HUDEP-2 (cell line): Measurements from ENCODE around the gene FNIP1.
"Not testable (repeated sequence)": the region's sequence is repeated elsewhere in the genome, so short reads cannot be mapped to it uniquely, and the experiment has no call there.

ENCODE experiments used
- DNase-seq, 76 experiments: peaks; one replicate each; lab custom pipeline; 2025; ENCODE audit not compliant: unreplicated experiment in 76 of 76; lab: John Stamatoyannopoulos, UW

Gene FNIP1

DNA sequence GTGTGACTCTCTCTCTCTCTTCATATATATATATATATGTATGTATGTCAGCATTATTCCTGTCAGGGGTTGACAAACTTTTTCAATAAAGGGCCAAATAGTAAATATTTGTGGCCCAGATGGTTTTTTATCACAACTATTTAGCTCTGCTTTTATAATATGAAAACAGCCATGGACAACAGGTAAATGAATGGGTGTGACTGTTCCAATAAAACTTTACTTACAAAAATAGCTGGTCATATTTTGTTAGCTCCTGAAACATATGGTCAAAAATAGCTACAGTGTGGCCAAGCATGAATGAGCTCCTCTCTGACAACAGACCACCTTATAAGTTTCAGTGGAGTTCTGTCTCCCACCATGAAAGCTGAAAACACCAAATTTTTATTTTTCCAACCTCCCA, 183.4 kb downstream of the FNIP1 start:
- DNase-seq: no peak

DNA sequence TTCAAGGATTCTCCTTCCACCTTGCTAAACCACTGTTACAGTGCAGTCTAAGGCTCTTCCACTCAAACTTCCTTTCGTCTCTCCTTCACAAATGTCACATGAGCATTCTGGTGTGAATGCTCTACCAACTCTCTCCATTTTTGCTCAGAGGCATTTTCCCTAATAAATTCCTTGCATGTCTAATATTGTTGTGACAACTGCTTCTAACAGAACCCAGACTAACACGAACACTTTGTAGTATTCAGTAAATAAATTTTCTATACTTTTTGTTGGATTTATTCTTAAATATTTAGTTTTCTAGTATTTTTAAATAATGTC, 185.8 kb downstream of the FNIP1 start:
- no peak for DNase-seq

DNA sequence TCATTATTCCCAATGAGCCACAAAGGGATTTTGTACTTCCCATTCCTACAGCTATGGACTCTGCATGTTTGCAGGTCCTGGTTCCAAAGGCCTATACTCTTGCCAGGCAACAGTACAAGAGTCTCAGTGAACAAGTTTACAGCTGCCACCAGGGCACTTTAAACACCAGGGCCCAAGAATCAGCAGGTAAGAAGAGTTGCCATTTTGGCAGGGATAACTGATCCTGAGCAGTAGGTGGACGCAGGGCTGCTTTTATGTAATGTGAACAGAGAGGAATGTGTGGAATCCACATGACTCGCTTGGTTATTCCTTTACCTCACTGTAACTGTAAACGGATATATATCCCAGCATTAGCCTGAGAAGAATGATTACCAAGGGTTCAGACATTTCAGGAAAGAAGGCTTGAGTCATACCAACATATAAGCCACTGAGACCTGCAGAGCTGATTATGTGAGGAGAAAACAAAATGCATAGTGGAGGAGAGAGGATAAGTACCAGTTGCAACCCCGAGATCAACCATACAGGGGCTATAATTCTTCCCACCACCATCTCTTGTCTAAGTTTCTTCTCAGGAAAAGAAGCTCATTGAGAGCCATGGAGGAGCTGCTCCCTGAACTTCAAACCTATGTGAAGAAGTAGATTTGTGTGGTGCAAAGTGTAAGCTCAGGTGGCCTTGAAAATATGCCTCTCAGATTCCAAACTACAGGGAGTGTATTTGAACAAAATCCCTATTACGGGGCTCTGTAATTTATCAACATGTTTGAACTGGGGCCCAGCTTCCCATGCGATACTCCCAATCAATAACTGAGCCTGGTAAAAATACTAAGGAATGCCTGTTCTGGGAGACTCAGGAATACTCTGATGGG, 186.4 kb downstream of the FNIP1 start:
- DNase-seq: no peak

DNA sequence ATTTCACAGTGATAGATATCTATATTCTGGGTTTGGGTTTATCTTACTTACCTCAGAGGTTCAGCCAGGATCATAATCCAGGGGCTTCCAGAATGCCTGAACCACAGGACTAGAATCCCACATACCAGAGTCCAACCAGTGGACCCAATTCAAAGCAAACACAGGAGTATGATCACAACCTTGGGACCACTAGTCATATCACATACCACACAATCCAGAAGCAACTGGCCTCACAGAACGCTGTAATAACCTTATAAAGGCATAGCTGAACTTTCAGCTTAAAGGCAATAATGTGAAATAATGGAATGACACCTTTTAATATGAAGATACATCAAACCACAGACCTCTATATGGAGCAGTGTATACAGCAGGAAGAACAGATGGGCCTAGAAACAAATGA, 187.0 kb downstream of the FNIP1 start:
- no peak for DNase-seq

DNA sequence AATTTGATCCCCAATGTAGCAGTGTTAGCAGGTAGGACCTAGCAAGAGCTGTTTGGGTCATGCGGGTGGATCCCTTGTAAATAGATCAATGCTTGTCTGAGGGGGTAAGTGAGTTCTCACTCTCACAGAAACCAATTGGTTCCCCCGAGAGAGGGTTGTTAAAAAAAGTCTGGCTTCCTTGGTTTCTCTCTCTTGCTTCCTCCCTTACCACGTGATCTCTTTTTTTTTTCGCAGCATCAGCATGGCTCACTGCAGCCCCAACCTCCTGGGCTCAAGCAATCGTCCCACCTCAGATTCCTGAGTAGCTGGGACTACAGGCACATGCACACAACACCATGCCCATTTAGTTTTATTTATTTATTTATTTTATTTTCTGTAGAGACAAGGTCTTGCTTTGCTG, 188.2 kb downstream of the FNIP1 start:
- no peak for DNase-seq

DNA sequence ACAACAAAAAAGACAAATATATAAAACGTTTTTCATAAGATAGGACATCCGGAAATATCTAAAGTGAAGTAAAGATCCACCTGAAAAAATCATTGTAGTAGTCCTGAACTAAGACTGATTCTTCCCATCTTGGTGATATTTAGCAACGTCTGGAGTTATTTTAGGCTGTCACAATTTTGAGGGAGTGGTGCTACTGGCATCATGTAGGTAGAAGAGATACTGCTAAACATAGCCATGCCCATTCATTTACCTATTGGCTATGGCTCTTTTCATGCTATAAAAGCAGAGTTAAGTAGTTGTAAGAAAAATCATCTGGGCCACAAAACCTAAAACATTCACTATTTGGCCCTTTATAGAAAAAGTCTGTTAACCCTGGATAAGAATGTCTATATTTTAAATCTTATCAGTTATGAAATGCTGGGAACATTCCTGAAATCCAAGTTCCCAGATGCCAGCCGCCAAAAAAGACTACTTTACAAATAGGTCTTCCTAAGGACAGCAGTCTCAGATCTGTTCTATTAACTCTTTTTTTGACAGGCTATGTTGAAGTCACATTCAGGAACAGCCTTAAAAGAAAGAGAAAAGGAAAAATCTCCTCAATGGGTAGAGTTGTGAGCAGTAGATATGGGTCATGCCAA, 188.8 kb downstream of the FNIP1 start:
- no peak for DNase-seq

DNA sequence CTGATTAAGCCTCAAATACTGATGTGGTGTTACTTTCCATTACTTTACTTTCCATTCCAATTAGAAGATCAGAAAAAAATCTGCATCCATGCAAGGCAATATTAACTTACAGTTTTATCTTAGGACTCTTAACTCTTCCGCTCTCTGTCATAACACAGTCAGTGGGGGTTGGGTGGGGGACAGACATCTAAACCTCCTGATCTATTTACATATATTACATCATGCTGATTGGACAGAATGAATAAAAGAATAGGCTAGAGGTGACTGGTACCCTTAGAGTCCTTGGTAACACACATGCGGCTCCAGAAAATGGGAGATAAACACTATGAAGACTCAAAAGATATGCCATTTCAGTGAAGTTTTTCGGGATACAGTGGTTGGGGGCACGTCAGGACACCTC, 189.4 kb downstream of the FNIP1 start:
- DNase-seq: no peak

DNA sequence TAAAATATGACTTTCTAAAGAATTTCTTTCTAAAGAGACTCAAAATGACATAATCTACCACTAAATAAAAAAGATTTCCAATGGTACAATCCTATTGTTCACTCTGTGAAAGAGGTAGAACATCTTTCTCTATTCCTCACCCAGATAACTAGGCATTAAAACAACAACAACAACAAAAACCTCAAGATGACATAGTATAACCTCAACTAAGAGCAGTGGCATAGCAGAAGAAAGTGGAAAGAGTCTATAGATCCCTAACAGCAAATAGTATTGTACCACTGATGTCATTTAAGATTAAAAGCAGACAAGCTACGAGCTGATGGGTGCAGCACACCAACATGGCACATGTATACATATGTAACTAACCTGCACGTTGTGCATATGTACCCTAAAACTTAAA, 191.7 kb downstream of the FNIP1 start:
- DNase-seq: no peak

DNA sequence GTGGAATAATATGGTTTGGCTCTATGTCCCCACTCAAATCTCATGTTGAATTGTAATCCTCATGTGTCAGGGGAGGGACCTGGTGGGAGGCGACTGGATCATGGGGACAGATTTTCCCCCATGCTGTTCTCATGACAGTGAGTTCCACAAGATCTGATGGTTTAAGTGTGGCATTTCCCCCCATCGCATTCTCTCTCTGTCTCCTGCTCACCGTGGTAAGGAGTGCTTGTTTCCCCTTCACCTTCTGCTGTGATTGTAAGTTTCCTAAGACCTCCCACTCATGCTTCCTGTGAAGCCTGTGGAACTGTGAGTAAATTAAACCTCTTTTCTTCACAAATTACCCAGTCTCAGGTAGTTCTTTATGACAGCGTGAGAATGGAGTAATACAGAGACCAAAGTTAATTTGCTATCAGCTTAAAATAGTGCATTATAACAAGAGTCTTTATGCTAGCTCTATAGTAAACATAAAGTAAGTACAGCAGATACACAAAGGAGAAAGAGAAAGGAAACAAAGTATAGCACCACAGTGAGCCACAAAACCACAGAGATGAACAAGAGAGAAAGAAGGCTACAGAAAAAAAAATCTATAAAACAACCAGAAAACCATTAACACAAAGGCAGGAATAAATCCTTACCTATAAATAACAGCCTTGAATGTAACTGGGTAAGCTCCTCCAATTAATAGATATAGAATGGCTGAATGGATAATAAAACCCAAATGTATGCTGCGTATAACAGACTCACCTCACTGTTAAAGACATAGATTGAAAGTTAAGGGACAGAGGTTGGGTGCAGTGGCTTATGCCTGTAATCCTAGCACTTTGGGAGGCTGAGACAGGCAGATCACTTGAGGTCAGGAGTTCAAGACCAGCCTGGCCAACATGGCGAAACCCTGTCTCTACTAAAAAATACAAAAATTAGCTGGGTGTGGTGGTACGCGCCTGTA, 201.5 kb downstream of the FNIP1 start:
- DNase-seq: no peak

DNA sequence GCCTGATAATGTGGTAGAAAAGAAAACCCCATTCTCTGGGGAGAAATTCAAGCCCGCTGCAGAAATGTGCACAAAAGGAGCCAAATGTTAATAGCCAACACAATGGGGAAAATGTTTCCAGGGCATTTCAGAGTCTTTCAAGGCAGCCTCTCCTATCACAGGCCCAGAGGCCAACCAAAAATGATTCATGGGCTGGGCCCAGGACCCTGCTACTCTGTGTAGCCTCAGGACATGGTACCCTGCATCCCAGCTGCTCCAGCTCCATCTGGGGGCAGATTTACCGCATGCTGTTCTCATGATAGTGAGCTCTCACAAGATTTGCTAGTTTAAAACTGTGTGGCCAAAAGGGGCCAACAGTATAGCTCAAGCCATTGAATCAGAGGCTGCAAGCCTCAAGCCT, 202.9 kb downstream of the FNIP1 start:
- DNase-seq: no peak

DNA sequence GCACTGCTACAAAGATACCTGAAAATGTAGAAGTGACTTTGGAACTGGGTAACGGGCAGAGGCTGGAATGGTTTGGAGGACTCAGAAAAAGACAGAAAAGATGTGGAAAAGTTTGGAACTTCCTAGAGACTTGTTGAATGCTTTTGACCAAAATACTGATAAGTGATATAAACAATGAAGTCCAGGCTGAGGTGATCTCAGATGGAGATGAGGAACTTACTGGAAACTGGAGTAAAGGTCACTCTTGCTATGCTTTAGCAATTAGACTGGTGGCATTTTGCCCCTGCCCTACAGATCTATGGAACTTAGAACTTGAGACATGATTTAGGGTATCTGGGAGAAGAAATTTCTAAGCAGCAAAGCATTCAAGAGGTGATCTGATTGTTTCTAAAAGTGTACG, 203.4 kb downstream of the FNIP1 start:
- DNase-seq: not testable (repeated sequence)
